Neural progenitor cell (in vitro differentiated cells): ENCODE data around the gene TSPAN19.

Experiments used
- EZH2 ChIP-seq: fragments of 200-600 bp; sonication (generic); IDR thresholded peaks from 2 replicates; pipeline ENCODE4 v1.6.1; 2017; ENCODE audit warnings: antibody characterized with exemption, mild to moderate bottlenecking, moderate library complexity
- EZH2phosphoT487 ChIP-seq: fragments of 200-600 bp; sonication (generic); IDR thresholded peaks from 2 replicates; pipeline ENCODE4 v1.6.1; 2017; ENCODE audit warnings: antibody characterized with exemption
- TF ChIP-seq, protein P1 (sequence below): fragments of 200-600 bp; sonication (generic); IDR thresholded peaks from 2 replicates; pipeline ENCODE4 v1.5.1; 2017; ENCODE audit warnings: antibody characterized with exemption, mild to moderate bottlenecking

DNA sequence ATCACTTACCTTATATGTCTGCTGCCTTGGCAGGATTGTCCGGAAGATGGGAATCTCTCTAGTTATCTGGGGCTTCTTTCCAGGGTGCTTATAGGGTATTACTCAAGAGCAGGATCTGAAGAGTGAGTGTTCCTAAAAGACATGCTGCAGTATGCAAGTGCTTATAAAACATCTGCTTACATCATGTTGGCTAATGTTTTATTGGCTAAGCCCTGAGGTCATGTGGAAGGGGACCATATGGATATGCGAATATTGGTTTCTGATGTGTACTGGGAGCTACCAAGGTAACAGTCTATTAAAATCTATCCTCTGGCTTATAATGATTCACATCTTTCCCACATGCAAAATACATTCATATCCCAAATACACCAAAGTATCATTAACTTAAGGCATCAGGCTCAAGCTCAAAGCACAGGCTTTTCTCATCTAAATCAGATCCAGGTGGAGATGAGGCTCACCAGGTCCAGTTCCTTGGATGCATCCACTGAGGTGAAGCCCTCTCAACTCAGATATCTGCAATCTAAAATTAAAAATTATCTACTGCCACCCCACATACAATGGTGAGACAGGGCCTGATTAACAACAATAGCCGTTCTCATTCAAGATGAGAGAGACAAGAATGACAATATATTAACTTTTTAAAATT is 29.9 kb upstream of the TSPAN19 start:
- TF ChIP-seq, protein P1, sequence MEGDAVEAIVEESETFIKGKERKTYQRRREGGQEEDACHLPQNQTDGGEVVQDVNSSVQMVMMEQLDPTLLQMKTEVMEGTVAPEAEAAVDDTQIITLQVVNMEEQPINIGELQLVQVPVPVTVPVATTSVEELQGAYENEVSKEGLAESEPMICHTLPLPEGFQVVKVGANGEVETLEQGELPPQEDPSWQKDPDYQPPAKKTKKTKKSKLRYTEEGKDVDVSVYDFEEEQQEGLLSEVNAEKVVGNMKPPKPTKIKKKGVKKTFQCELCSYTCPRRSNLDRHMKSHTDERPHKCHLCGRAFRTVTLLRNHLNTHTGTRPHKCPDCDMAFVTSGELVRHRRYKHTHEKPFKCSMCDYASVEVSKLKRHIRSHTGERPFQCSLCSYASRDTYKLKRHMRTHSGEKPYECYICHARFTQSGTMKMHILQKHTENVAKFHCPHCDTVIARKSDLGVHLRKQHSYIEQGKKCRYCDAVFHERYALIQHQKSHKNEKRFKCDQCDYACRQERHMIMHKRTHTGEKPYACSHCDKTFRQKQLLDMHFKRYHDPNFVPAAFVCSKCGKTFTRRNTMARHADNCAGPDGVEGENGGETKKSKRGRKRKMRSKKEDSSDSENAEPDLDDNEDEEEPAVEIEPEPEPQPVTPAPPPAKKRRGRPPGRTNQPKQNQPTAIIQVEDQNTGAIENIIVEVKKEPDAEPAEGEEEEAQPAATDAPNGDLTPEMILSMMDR, result no peak
- TF ChIP-seq EZH2phosphoT487 (no peak), EZH2 (no peak)
